Peyer's patch (tissue), 4 donors: ENCODE data around the gene TCF7L2. TPM values are rescaled to one million over a fixed set of nuclear protein-coding genes. Genes with fewer than 3 reads are reported as not detected.

Source experiments
- DNase-seq, 3 donors: peaks; one replicate each; pipeline ENCODE4 v3.0.0-alpha.2; 2017 to 2019
- H3K27ac ChIP-seq, 4 donors: fragments of 200-600 bp; sonication (generic); one replicate each; pipeline ENCODE4 v1.5.1; 2016 to 2019
- H3K27me3 ChIP-seq, 2 donors: fragments of 200-600 bp; sonication (generic); one replicate each; pipeline ENCODE4 v1.5.1; 2019
- H3K36me3 ChIP-seq, 3 donors: fragments of 200-600 bp; sonication (generic); one replicate each; pipeline ENCODE4 v1.5.1; 2016 to 2019
- H3K4me1 ChIP-seq, 4 donors: fragments of 200-600 bp; sonication (generic); one replicate each; pipeline ENCODE4 v1.5.1; 2016 to 2019
- H3K4me3 ChIP-seq, 4 donors: fragments of 200-600 bp; sonication (generic); 1 replicate in 3 of 4; 2 replicates in 1 of 4; pipeline ENCODE4 v1.5.1; 2016 to 2019; ENCODE audit warnings: mild to moderate bottlenecking in 1 of 4
- H3K9me3 ChIP-seq, 4 donors: fragments of 200-600 bp; sonication (generic); one replicate each; pipeline ENCODE4 v1.5.1; 2016 to 2019; ENCODE audit warnings: mild to moderate bottlenecking in 1 of 4
- POLR2A ChIP-seq, 2 donors: fragments of 450-650 bp; IDR thresholded peaks; one replicate each; pipeline ENCODE4 v1.5.1; 2017; ENCODE audit warnings: antibody characterized with exemption in 2 of 2, mild to moderate bottlenecking in 2 of 2, moderate library complexity in 2 of 2
- total RNA-seq, 4 donors: library from RNA; depleted of rRNA; stranded (reverse); fragments of >200 nt; gene quantifications; one replicate each; pipeline ENCODE4 v1.1.0, GENCODE V29; 2016
- TF ChIP-seq, protein P1 (sequence below), 6 experiments: fragments of 450-650 bp in 4 of 6; fragments of 200-600 bp in 2 of 6; sonication (generic) in 1 of 6; IDR thresholded peaks; one replicate each; pipeline ENCODE4 v1.5.1; 2017 to 2019; ENCODE audit warnings: antibody characterized with exemption in 6 of 6, mild to moderate bottlenecking in 3 of 6, moderate library complexity in 1 of 6

TCF7L2 gene
- total RNA-seq, 4 donors from 2014 or later = 72.3 to 148 (median 93.0) TPM

DNA sequence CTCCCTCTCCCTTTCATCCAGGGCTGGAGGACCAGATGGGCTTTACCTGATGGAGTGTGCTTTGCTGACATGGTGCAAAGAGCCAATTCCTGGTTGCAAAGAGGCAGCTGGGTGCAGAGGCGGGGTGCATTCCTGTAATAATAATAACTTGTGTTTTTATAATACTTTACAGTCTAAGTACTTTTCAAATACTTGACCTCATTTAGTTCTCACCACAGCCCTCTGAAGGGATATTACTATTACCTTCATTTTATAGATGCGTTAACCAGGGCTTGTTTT is 70.4 kb downstream of the TCF7L2 start:
- no peaks in the 10 kb centered on the region for H3K9me3 ChIP-seq
- H3K4me3 ChIP-seq = no peak overlapping the region
- no peaks in the 10 kb centered on the region for H3K27me3 ChIP-seq
- no peak for DNase-seq
- peak overlapping the region in 1 of 4 donors; percentile 44 for H3K27ac ChIP-seq
- no peaks in the 10 kb centered on the region for H3K36me3 ChIP-seq
- TF ChIP-seq POLR2A (IDR thresholded peaks at IDR 0.05) = no peak
- TF ChIP-seq, protein P1, sequence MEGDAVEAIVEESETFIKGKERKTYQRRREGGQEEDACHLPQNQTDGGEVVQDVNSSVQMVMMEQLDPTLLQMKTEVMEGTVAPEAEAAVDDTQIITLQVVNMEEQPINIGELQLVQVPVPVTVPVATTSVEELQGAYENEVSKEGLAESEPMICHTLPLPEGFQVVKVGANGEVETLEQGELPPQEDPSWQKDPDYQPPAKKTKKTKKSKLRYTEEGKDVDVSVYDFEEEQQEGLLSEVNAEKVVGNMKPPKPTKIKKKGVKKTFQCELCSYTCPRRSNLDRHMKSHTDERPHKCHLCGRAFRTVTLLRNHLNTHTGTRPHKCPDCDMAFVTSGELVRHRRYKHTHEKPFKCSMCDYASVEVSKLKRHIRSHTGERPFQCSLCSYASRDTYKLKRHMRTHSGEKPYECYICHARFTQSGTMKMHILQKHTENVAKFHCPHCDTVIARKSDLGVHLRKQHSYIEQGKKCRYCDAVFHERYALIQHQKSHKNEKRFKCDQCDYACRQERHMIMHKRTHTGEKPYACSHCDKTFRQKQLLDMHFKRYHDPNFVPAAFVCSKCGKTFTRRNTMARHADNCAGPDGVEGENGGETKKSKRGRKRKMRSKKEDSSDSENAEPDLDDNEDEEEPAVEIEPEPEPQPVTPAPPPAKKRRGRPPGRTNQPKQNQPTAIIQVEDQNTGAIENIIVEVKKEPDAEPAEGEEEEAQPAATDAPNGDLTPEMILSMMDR (IDR thresholded peaks at IDR 0.05) = no peak
- H3K4me1 ChIP-seq = peaks cover 0 to 62% (median 0%) of the 10 kb centered on the region in 4 donors

DNA sequence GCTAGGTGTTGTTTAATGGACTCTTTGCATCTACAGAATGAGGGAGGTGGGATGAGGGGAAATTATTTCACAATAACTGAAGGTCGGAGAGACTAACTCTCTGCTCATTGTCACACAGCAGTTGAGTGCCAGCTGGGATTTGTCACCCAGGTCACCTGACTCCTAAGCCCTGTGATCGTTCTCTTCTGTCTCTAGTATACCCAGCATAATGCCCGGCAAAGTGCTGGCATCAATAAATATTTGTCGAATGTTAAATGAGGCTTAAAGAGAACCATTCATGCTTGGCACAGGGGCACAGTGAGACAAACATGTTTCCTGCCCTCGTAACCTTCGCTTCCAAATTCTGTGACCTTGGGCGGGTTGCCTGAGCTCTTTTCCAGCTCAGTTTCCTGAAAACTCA is 70.8 kb downstream of the TCF7L2 start:
- DNase-seq = no peak
- TF ChIP-seq, protein P1 (IDR thresholded peaks at IDR 0.05) = no peak
- Histone ChIP-seq H3K36me3 (no peaks in the 10 kb centered on the region), H3K27ac (peak overlapping the region in 1 of 4 donors; percentile 44), H3K9me3 (no peaks in the 10 kb centered on the region), H3K4me3 (no peak overlapping the region), H3K27me3 (no peaks in the 10 kb centered on the region), H3K4me1 (peaks cover 0 to 61% (median 0%) of the 10 kb centered on the region in 4 donors)

DNA sequence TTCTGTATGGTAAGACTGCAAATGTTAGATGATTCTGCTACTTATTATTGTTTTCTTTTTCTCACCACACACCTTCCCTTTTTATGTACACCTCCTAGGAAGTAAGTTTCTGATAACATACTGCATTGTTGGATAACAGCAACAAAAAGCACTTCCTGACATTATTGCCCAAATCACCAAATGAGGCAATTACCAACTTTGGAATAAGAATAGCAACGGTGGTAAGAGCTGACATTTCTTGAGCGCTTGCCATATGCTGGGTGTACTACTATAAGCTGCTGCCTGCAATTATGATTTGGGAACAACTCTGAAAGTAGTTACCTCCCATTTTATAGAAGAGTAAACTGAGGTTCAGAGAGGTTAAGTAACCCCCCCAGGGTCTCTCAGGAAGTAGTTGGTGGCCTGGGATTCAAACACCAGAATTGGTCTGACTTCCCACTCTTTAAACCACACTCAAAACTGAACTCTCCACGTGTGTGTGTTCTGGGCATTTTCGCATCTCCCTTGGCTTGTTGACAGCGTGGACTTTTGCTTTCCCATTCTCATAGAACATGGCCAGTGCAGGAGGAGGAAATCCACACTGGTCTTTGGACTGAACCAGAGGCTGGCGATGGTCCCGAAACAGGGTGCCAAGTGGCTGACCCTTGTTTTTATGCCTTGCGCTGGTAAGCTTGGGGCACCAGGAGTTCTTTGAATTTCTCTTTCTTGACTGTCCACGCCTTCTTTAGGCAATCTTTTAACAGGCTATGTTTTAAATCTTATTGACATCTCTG is 71.4 kb downstream of the TCF7L2 start:
- DNase-seq = peak in 1 of 3 donors; percentile 55
- no peak overlapping the region for H3K4me3 ChIP-seq
- no peaks in the 10 kb centered on the region for H3K36me3 ChIP-seq
- H3K4me1 ChIP-seq = peaks cover 0 to 61% (median 0%) of the 10 kb centered on the region in 4 donors
- no peaks in the 10 kb centered on the region for H3K27me3 ChIP-seq
- no peak for TF ChIP-seq POLR2A (IDR thresholded peaks at IDR 0.05)
- TF ChIP-seq, protein P1 (IDR thresholded peaks at IDR 0.05) = no peak
- H3K9me3 ChIP-seq = no peaks in the 10 kb centered on the region
- peak overlapping the region in 2 of 4 donors; percentile 1 to 44 for H3K27ac ChIP-seq

DNA sequence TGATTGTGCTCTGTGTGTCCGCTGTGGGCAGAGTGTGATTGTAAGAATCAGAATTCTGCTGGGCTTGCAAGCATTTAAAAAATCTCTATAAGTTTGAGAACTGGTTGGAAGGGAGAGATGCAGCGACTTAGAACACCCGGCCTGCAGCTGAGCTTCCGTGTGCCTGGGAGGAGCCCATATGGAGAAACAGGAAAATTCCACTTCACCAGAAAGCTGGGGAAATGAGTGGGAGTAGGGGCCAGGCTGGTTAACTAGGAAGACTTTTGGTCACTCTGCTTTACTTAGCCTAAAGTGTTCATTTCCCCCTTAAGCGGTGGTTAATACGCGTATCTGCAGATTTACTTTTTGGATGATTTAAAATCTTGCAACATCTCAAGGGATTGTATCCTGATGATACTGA is 72.2 kb downstream of the TCF7L2 start:
- Histone ChIP-seq H3K36me3 (no peaks in the 10 kb centered on the region), H3K4me3 (no peak overlapping the region), H3K4me1 (peaks cover 0 to 62% (median 0%) of the 10 kb centered on the region in 4 donors), H3K9me3 (no peaks in the 10 kb centered on the region), H3K27ac (peak overlapping the region in 1 of 4 donors; percentile 1), H3K27me3 (no peaks in the 10 kb centered on the region)
- no peak for TF ChIP-seq POLR2A (IDR thresholded peaks at IDR 0.05)
- TF ChIP-seq, protein P1 (IDR thresholded peaks at IDR 0.05) = no peak
- no peak for DNase-seq

DNA sequence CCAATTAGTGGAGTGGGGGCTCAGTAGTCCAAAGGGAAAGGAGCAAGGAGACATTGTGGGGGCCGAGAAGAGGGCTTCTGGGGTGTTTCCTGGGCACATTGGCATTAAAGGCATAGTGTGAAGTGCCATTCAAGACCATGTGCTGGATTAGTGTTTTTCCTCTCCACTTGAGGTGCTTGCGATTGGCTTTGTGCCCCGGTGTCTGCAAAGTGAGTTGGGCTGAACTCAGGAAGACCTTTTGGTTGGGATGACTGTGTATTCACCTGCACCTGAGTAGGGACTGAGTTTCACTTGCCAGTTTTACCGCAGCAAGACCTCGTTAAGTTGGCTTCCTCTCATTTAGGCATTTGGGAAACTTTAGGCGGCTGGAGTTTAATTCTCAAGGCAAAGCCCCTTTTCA is 73.0 kb downstream of the TCF7L2 start:
- DNase-seq = no peak
- Histone ChIP-seq H3K4me1 (peaks cover 0 to 64% (median 2%) of the 10 kb centered on the region in 4 donors), H3K9me3 (no peaks in the 10 kb centered on the region)

More for the DNA sequence above, 73.0 kb downstream of the TCF7L2 start:
- H3K27me3 ChIP-seq = no peaks in the 10 kb centered on the region
- no peak overlapping the region for H3K4me3 ChIP-seq
- TF ChIP-seq, protein P1 (IDR thresholded peaks at IDR 0.05) = no peak
- TF ChIP-seq POLR2A (IDR thresholded peaks at IDR 0.05) = no peak
- no peak overlapping the region for H3K27ac ChIP-seq
- H3K36me3 ChIP-seq = no peaks in the 10 kb centered on the region
